Panc1 (cell line): Measurements from ENCODE around the gene NSMCE1.

Experiments
- CTCF ChIP-seq: fragments of 450-650 bp; IDR thresholded peaks from 2 replicates; pipeline ENCODE4 v1.5.1; 2017; ENCODE audit warnings: mild to moderate bottlenecking
- POLR2AphosphoS5 ChIP-seq: IDR thresholded peaks from 2 replicates; pipeline ENCODE4 v1.6.1; 2012; ENCODE audit warnings: mild to moderate bottlenecking, low read depth, low read length, moderate library complexity
- REST ChIP-seq, 2 experiments: IDR thresholded peaks; 2 replicates each; pipeline ENCODE4 v1.6.1; 2011 to 2012; ENCODE audit warnings: low read depth in 2 of 2, control low read depth in 1 of 2, low read length in 1 of 2, mild to moderate bottlenecking in 1 of 2, moderate library complexity in 1 of 2; ENCODE audit not compliant: insufficient read depth in 1 of 2

GRCh38 chr16:27204312-27204915 lies 64.2 kb downstream of the NSMCE1 start:
- TF ChIP-seq CTCF = no peak
- TF ChIP-seq POLR2AphosphoS5 = no peak
- TF ChIP-seq REST (IDR thresholded peaks at IDR 0.05; ENCODE audit: insufficient read depth in 1 of 2, low read depth in 2 of 2, low read length in 1 of 2) = no peak
